Vagina (tissue), 2 donors: Measurements from ENCODE around the gene NEU4. TPM values are rescaled to one million over a fixed set of nuclear protein-coding genes. Genes with fewer than 3 reads are reported as not detected.
"Not testable (repeated sequence)": the region's sequence is repeated elsewhere in the genome, so short reads cannot be mapped to it uniquely, and the experiment has no call there.

Source experiments
- DNase-seq, 2 donors: peaks; one replicate each; pipeline ENCODE4 v3.0.0-alpha.2; 2017; ENCODE audit errors: extremely low spot score in 2 of 2
- H3K27ac ChIP-seq: fragments of 200-600 bp; sonication (generic); one replicate; pipeline ENCODE4 v1.5.1; 2019
- H3K27me3 ChIP-seq: fragments of 200-600 bp; sonication (generic); one replicate; pipeline ENCODE4 v1.5.1; 2019
- H3K36me3 ChIP-seq, 2 donors: fragments of 200-600 bp; sonication (generic); one replicate each; pipeline ENCODE4 v1.5.1; 2017 to 2019
- H3K4me1 ChIP-seq: fragments of 200-600 bp; sonication (generic); one replicate; pipeline ENCODE4 v1.5.1; 2019
- H3K4me3 ChIP-seq, 2 donors: fragments of 200-600 bp; sonication (generic); 1 replicate in 1 of 2; 2 replicates in 1 of 2; pipeline ENCODE4 v1.5.1; 2016 to 2019
- H3K9me3 ChIP-seq: fragments of 200-600 bp; sonication (generic); one replicate; pipeline ENCODE4 v1.5.1; 2019
- CTCF ChIP-seq, 3 experiments: fragments of 450-650 bp in 2 of 3; fragments of 200-600 bp in 1 of 3; sonication (generic) in 1 of 3; IDR thresholded peaks; one replicate each; pipeline ENCODE4 v1.5.1; 2017 to 2019; ENCODE audit warnings: antibody characterized with exemption in 3 of 3, mild to moderate bottlenecking in 2 of 3, moderate library complexity in 2 of 3
- POLR2A ChIP-seq, 2 donors: fragments of 450-650 bp; IDR thresholded peaks; one replicate each; pipeline ENCODE4 v1.6.1; 2017; ENCODE audit warnings: antibody characterized with exemption in 2 of 2, mild to moderate bottlenecking in 2 of 2, moderate library complexity in 2 of 2
- POLR2AphosphoS5 ChIP-seq, 2 donors: sonication (generic); formaldehyde crosslinking; IDR thresholded peaks; one replicate each; pipeline ENCODE4 v1.9.0; 2017; ENCODE audit warnings: antibody characterized with exemption in 2 of 2, mild to moderate bottlenecking in 2 of 2, low read depth in 1 of 2; ENCODE audit not compliant: insufficient read depth in 1 of 2
- intact Hi-C: fragments of 100-400 bp; cut with DNase I; formaldehyde crosslinking; loops from one replicate; pipeline ENCODE4 v1.15.1; 2023
- total RNA-seq: library from RNA; depleted of rRNA; stranded (reverse); fragments of >200 nt; gene quantifications from one replicate; pipeline ENCODE4 v1.2.3, GENCODE V29; 2016

Gene NEU4
- total RNA-seq, 1 donor from 2014 or later: not detected

GRCh38 chr2:241818229-241818942, 9.4 kb downstream of the NEU4 start:
- no peak for DNase-seq
- TF ChIP-seq POLR2A (IDR thresholded peaks at IDR 0.05) (no peak), POLR2AphosphoS5 (IDR thresholded peaks at IDR 0.05; ENCODE audit: insufficient read depth in 1 of 2, low read depth in 1 of 2) (no peak), CTCF (IDR thresholded peaks at IDR 0.05) (no peak)
- intact Hi-C loops: no loop called here
- H3K4me1 ChIP-seq: no peaks in the 10 kb centered on the region
- no peaks in the 10 kb centered on the region for H3K36me3 ChIP-seq
- no peaks in the 10 kb centered on the region for H3K27me3 ChIP-seq
- H3K4me3 ChIP-seq: no peak overlapping the region
- H3K9me3 ChIP-seq: no peaks in the 10 kb centered on the region
- no peak overlapping the region for H3K27ac ChIP-seq

DNA sequence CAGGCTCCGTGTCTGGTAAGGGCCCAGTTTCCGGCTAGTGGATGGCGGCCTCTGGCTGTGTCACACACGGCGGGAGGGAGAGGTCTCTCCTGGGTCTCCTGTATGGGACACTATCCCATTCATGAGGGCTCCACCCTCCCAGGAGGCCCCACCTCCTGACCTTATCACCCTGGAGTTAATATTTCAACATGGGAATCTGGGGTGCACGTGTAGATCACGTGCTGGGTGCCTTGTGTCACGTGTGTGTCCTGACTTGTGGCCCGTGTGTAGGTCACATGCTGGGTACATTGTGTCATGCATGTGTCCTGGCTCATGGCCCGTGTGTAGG, 9.9 kb downstream of the NEU4 start:
- no peak for TF ChIP-seq POLR2A (IDR thresholded peaks at IDR 0.05)
- H3K9me3 ChIP-seq: no peaks in the 10 kb centered on the region
- intact Hi-C loops: no loop called here
- no peak overlapping the region for H3K27ac ChIP-seq
- no peaks in the 10 kb centered on the region for H3K27me3 ChIP-seq
- no peaks in the 10 kb centered on the region for H3K36me3 ChIP-seq
- no peaks in the 10 kb centered on the region for H3K4me1 ChIP-seq
- no peak overlapping the region for H3K4me3 ChIP-seq
- no peak for DNase-seq

DNA sequence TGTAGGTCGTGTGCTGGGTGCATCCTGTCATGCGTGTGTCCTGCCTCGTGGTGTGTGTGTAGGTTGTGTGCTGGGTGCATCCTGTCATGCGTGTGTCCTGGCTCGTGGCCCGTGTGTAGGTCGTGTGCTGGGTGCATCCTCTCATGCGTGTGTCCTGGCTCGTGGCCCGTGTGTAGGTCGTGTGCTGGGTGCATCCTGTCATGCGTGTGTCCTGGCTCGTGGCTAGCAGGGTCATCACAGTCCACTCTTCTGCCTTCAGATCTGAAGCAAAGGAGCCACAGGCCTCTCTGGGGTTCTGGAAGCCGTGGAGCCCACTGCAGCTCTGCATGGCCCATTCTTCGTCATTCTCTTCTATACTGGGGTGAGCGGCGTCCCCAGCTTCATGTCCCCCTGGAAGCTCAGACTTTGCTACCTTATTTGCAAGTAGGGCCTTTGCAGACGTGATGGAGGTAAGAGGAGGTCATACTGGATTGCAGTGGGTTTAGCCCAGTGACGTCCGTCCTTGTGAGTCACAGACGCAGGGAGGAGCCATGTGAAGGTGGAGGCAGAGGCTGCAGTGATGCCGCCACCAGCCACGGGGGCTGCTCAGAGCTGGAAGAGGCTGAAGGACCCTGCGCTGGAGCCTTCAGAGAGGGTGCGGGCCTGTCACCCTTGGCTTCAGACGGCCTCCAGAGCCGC, 11.1 kb downstream of the NEU4 start:
- H3K4me3 ChIP-seq, H3K4me1 ChIP-seq, H3K27ac ChIP-seq, intact Hi-C loops, H3K9me3 ChIP-seq, H3K36me3 ChIP-seq, H3K27me3 ChIP-seq, DNase-seq: not testable (repeated sequence)

GRCh38 chr2:241820625-241821384, 11.8 kb downstream of the NEU4 start:
- Histone ChIP-seq H3K36me3 (no peaks in the 10 kb centered on the region), H3K4me3 (no peak overlapping the region), H3K9me3 (no peaks in the 10 kb centered on the region), H3K27ac (no peak overlapping the region), H3K27me3 (no peaks in the 10 kb centered on the region), H3K4me1 (no peaks in the 10 kb centered on the region)
- DNase-seq: no peak
- TF ChIP-seq POLR2AphosphoS5 (IDR thresholded peaks at IDR 0.05; ENCODE audit: insufficient read depth in 1 of 2, low read depth in 1 of 2) (no peak), CTCF (IDR thresholded peaks at IDR 0.05) (no peak), POLR2A (IDR thresholded peaks at IDR 0.05) (no peak)
- intact Hi-C loops: no loop called here

DNA sequence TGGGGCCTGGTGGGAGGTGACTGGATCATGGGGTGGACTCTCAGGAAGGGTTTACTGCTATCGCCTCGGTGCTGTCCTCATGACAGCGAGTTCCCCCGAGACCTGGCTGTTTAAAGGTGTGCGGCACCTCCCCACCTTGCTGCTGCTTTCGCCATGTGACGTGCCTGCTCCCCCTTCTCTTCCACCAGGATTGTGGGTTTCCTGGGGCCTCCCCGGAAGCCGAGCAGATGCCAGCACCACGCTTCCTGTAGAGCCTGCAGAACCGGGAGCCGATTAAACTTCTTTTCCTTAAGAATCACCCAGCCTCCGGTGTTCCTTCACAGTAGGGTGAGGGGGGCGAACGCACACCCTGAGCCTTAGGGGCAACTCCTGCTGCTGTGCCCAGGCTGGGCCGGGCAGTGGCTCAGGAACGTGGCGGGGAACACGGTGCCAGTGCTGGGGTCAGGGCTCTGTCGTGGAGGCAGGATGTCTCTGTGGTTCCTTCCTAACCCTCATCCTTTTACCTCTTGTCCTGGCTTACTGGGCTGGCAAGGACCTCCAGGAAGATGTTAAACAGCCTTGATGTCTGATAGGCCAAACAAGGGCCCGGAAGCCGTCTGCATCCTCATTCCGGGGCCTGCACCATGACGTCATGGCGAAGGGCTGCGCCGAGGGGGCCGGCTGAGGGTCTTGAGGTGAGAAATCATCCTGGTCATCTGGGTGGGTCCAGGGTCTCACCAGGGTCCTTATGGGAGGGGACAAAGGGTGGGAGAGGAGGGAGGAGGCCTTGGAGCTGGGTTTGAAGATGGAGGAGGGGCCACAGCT, 12.7 kb downstream of the NEU4 start:
- intact Hi-C loops: no loop called here
- H3K36me3 ChIP-seq: no peaks in the 10 kb centered on the region
- no peak overlapping the region for H3K4me3 ChIP-seq
- H3K4me1 ChIP-seq: no peaks in the 10 kb centered on the region
- no peaks in the 10 kb centered on the region for H3K27me3 ChIP-seq
- H3K27ac ChIP-seq: no peak overlapping the region
- no peak for TF ChIP-seq CTCF (IDR thresholded peaks at IDR 0.05)
- no peak for TF ChIP-seq POLR2AphosphoS5 (IDR thresholded peaks at IDR 0.05; ENCODE audit: insufficient read depth in 1 of 2, low read depth in 1 of 2)
- TF ChIP-seq POLR2A (IDR thresholded peaks at IDR 0.05): no peak
- no peaks in the 10 kb centered on the region for H3K9me3 ChIP-seq
- no peak for DNase-seq
